LNCaP clone FGC (cell line): ENCODE results near the gene FAM76B.
"Not testable (repeated sequence)": the region's sequence is repeated elsewhere in the genome, so short reads cannot be mapped to it uniquely, and the experiment has no call there.

ENCODE experiments used
- DNase-seq: peaks from one replicate; pipeline ENCODE4 v3.0.0-alpha.2; 2011; ENCODE audit warnings: low read depth
- H3K4me3 ChIP-seq: 2 replicates; pipeline ENCODE4 v1.5.1; 2011; ENCODE audit warnings: mild to moderate bottlenecking, low read depth, low read length, control low read depth
- CTCF ChIP-seq: IDR thresholded peaks from 2 replicates; pipeline ENCODE4 v1.5.1; 2012; ENCODE audit warnings: mild to moderate bottlenecking; ENCODE audit not compliant: control insufficient read depth, insufficient read depth; ENCODE audit errors: extremely low read depth

FAM76B gene

GRCh38 chr11:95829580-95830259 lies 40.1 kb upstream of the FAM76B start:
- no peak overlapping the region for H3K4me3 ChIP-seq
- TF ChIP-seq CTCF = no peak
- DNase-seq = no peak

- no peak for DNase-seq
- TF ChIP-seq CTCF = no peak
- H3K4me3 ChIP-seq = no peak overlapping the region
Measured at GRCh38 chr11:95827696-95828095, 38.1 kb upstream of the FAM76B start.

GRCh38 chr11:95821640-95822039 lies 32.1 kb upstream of the FAM76B start:
- TF ChIP-seq CTCF = no peak
- no peak for DNase-seq
- H3K4me3 ChIP-seq = no peak overlapping the region

DNA sequence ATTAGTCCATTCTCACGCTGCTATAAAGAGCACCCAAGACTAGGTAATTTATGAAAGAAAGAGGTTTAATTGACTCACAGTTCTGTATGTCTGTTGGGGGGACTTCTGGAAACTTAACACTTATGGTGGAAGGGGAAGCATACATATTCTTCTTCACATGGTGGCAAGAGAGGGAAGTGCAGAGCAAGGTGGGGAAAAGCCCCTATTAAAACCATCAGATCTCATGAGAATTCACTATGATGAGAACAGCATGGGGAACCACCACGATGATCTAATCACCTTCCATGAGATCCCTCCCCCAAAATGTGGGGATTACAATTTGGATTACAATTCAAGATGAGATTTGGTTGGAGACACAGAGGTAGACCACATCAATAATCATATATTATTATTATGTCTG lies 26.5 kb upstream of the FAM76B start:
- DNase-seq = no peak
- TF ChIP-seq CTCF = no peak
- no peak overlapping the region for H3K4me3 ChIP-seq

GRCh38 chr11:95811052-95811451 lies 21.5 kb upstream of the FAM76B start:
- DNase-seq, H3K4me3 ChIP-seq: not testable (repeated sequence)

- not testable (repeated sequence) for H3K4me3 ChIP-seq, DNase-seq
Measured at GRCh38 chr11:95806464-95806863, 16.9 kb upstream of the FAM76B start.

- TF ChIP-seq CTCF = no peak
- DNase-seq = no peak
- H3K4me3 ChIP-seq = no peak overlapping the region
Measured at GRCh38 chr11:95805869-95806268, 16.3 kb upstream of the FAM76B start.

- no peak for TF ChIP-seq CTCF
- DNase-seq = no peak
- H3K4me3 ChIP-seq = no peak overlapping the region
Measured at GRCh38 chr11:95803973-95804372, 14.4 kb upstream of the FAM76B start.
